ENCODE results near the gene KLLN. TPM values are rescaled to one million over a fixed set of nuclear protein-coding genes. Genes with fewer than 3 reads are reported as not detected.

KLLN gene
- total and polyA plus RNA-seq, 2 of the 13 experiments (the other 11 are each of a cell fraction or from before 2014, with no cell fraction given) = 0.08 to 0.44 TPM

GRCh38 chr10:87863053-87863943, at the start of gene KLLN, which contains the start of gene PTEN (continued):
- TF ChIP-seq ZNF432 (CRISPR knock-in tag; IDR thresholded peaks at IDR 0.05; ENCODE audit: borderline replicate concordance) (no peak), TEAD3 (CRISPR knock-in tag; optimal IDR thresholded peaks at IDR 0.05; ENCODE audit: borderline replicate concordance) (peak; percentile 42), ZC3H13 (CRISPR knock-in tag; IDR thresholded peaks at IDR 0.05) (peak; percentile 83), HMG20B (CRISPR knock-in tag; conservative IDR thresholded peaks at IDR 0.05) (peak; percentile 62; the same call in 1 of the 2 replicates), ZNF44 (CRISPR knock-in tag; IDR thresholded peaks at IDR 0.05) (no peak), MAFF (IDR thresholded peaks at IDR 0.05; ENCODE audit: low read depth, low read length) (no peak), DZIP1 (CRISPR knock-in tag; IDR thresholded peaks at IDR 0.05) (no peak), YY1 (IDR thresholded peaks at IDR 0.05; ENCODE audit: insufficient read depth, insufficient replicate concordance, low read depth, low read length) (peak; percentile 95), RBM22 (optimal IDR thresholded peaks at IDR 0.05; ENCODE audit: low read length) (no peak), ZNF549 (CRISPR knock-in tag; IDR thresholded peaks at IDR 0.05) (no peak), NR2F1 (CRISPR knock-in tag; IDR thresholded peaks at IDR 0.05) (peak in 1 of 2 experiments; percentile 20; a peak in 1 of 4 replicates), MTF1 (CRISPR knock-in tag; IDR thresholded peaks at IDR 0.05) (no peak), ZNF207 (IDR thresholded peaks at IDR 0.05; ENCODE audit: borderline replicate concordance) (no peak), ZNF772 (CRISPR knock-in tag; IDR thresholded peaks at IDR 0.05) (peak; percentile 89; the same call in 1 of the 2 replicates), TOPORS (CRISPR knock-in tag; IDR thresholded peaks at IDR 0.05) (0 out of 2 replicates have a peak, but pooled peaks have one; percentile 42), ZBTB7B (CRISPR knock-in tag; IDR thresholded peaks at IDR 0.05) (0 out of 2 replicates have a peak, but pooled peaks have one; percentile 67), MAZ (IDR thresholded peaks at IDR 0.05; ENCODE audit: borderline replicate concordance, low read depth, low read length) (peak; percentile 73; the same call in 1 of the 2 replicates), MAZ (CRISPR knock-in tag; IDR thresholded peaks at IDR 0.05; ENCODE audit: low read depth) (peak; percentile 98)
- TF ChIP-seq, protein P1, sequence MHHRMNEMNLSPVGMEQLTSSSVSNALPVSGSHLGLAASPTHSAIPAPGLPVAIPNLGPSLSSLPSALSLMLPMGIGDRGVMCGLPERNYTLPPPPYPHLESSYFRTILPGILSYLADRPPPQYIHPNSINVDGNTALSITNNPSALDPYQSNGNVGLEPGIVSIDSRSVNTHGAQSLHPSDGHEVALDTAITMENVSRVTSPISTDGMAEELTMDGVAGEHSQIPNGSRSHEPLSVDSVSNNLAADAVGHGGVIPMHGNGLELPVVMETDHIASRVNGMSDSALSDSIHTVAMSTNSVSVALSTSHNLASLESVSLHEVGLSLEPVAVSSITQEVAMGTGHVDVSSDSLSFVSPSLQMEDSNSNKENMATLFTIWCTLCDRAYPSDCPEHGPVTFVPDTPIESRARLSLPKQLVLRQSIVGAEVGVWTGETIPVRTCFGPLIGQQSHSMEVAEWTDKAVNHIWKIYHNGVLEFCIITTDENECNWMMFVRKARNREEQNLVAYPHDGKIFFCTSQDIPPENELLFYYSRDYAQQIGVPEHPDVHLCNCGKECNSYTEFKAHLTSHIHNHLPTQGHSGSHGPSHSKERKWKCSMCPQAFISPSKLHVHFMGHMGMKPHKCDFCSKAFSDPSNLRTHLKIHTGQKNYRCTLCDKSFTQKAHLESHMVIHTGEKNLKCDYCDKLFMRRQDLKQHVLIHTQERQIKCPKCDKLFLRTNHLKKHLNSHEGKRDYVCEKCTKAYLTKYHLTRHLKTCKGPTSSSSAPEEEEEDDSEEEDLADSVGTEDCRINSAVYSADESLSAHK (CRISPR knock-in tag; IDR thresholded peaks at IDR 0.05; ENCODE audit: borderline replicate concordance) = no peak
- TF ChIP-seq, protein P2, sequence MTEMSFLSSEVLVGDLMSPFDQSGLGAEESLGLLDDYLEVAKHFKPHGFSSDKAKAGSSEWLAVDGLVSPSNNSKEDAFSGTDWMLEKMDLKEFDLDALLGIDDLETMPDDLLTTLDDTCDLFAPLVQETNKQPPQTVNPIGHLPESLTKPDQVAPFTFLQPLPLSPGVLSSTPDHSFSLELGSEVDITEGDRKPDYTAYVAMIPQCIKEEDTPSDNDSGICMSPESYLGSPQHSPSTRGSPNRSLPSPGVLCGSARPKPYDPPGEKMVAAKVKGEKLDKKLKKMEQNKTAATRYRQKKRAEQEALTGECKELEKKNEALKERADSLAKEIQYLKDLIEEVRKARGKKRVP (CRISPR knock-in tag; IDR thresholded peaks at IDR 0.05) = peak in 1 of 2 experiments; percentile 79; a peak in 2 of 4 replicates
- TF ChIP-seq, protein P3, sequence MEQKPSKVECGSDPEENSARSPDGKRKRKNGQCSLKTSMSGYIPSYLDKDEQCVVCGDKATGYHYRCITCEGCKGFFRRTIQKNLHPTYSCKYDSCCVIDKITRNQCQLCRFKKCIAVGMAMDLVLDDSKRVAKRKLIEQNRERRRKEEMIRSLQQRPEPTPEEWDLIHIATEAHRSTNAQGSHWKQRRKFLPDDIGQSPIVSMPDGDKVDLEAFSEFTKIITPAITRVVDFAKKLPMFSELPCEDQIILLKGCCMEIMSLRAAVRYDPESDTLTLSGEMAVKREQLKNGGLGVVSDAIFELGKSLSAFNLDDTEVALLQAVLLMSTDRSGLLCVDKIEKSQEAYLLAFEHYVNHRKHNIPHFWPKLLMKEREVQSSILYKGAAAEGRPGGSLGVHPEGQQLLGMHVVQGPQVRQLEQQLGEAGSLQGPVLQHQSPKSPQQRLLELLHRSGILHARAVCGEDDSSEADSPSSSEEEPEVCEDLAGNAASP (CRISPR knock-in tag; IDR thresholded peaks at IDR 0.05; ENCODE audit: borderline replicate concordance) = peak; percentile 68; the same call in 1 of the 2 replicates

Data from HepG2 (cell line).